DND-41 (cell line): ENCODE measurements around the gene NUTM1.

ENCODE experiments used
- CTCF ChIP-seq: IDR thresholded peaks from 2 replicates; pipeline ENCODE4 v1.5.1; 2012; ENCODE audit warnings: borderline replicate concordance, low read length, moderate library complexity, mild to moderate bottlenecking; ENCODE audit not compliant: poor library complexity, severe bottlenecking; ENCODE audit errors: extremely low read depth
- EZH2 ChIP-seq: IDR thresholded peaks from 3 replicates; pipeline ENCODE4 v1.6.1; 2012; ENCODE audit warnings: borderline replicate concordance, low read depth, mild to moderate bottlenecking, moderate library complexity, low read length, inconsistent platforms; ENCODE audit not compliant: severe bottlenecking

- TF ChIP-seq CTCF = no peak
- TF ChIP-seq EZH2 = no peak
Observed at GRCh38 chr15:34323217-34323616, 19.9 kb upstream of the NUTM1 start.
